GM19395 (cell line): ENCODE measurements around the gene MOGAT3.
"Not testable (repeated sequence)": the region's sequence is repeated elsewhere in the genome, so short reads cannot be mapped to it uniquely, and the experiment has no call there.

Experiments
- ATAC-seq: cut with Tn5 transposase; IDR thresholded peaks from one replicate; pipeline ENCODE4 v1.9.1; 2021; ENCODE audit warnings: mild to moderate bottlenecking, moderate library complexity; ENCODE audit not compliant: unreplicated experiment

Gene MOGAT3

GRCh38 chr7:101205901-101206664, 5.2 kb upstream of the MOGAT3 start:
- ATAC-seq: no peak

- ATAC-seq: not testable (repeated sequence)
These were observed 3.2 kb upstream of the MOGAT3 start for GRCh38 chr7:101203740-101204738.

- ATAC-seq: no peak
These were observed 1.7 kb upstream of the MOGAT3 start for GRCh38 chr7:101202603-101202918.

GRCh38 chr7:101201695-101202602, 1.1 kb upstream of the MOGAT3 start:
- no peak for ATAC-seq

- ATAC-seq: no peak
These were observed 353 bp downstream of the MOGAT3 start for GRCh38 chr7:101200504-101200861.

GRCh38 chr7:101199522-101199921, 1.3 kb downstream of the MOGAT3 start:
- ATAC-seq: not testable (repeated sequence)

GRCh38 chr7:101198476-101198875, 2.4 kb downstream of the MOGAT3 start:
- ATAC-seq: no peak

GRCh38 chr7:101197991-101198390, 2.8 kb downstream of the MOGAT3 start:
- ATAC-seq: no peak

GRCh38 chr7:101195884-101196283, 5.0 kb downstream of the MOGAT3 start:
- ATAC-seq: no peak

GRCh38 chr7:101189109-101189508, 11.7 kb downstream of the MOGAT3 start:
- no peak for ATAC-seq

- no peak for ATAC-seq
These were observed 13.9 kb downstream of the MOGAT3 start for GRCh38 chr7:101186844-101187428.

GRCh38 chr7:101186194-101186593, 14.6 kb downstream of the MOGAT3 start:
- no peak for ATAC-seq

GRCh38 chr7:101185258-101185839, 15.5 kb downstream of the MOGAT3 start:
- ATAC-seq: no peak

- ATAC-seq: no peak
These were observed 20.6 kb downstream of the MOGAT3 start, which contains the start of gene NAT16 for GRCh38 chr7:101180130-101180755. NAT16 (minus strand) TSS chr7:101180293; CDS start chr7:101174807, 5,486 bp downstream.

GRCh38 chr7:101179713-101180112, 21.1 kb downstream of the MOGAT3 start:
- no peak for ATAC-seq

GRCh38 chr7:101179117-101179516, 21.7 kb downstream of the MOGAT3 start:
- ATAC-seq: no peak

GRCh38 chr7:101177644-101178043, 23.2 kb downstream of the MOGAT3 start:
- no peak for ATAC-seq

GRCh38 chr7:101175664-101176063, 25.2 kb downstream of the MOGAT3 start:
- no peak for ATAC-seq

GRCh38 chr7:101174322-101174854, 26.4 kb downstream of the MOGAT3 start:
- no peak for ATAC-seq
